Ecto neural progenitor cell (in vitro differentiated cells): ENCODE results near the gene MARK1.
"Not testable (repeated sequence)": the region's sequence is repeated elsewhere in the genome, so short reads cannot be mapped to it uniquely, and the experiment has no call there.

ENCODE experiments used
- DNase-seq: peaks from one replicate; pipeline ENCODE4 v3.0.0-alpha.2; 2018; ENCODE audit warnings: low spot score

Gene MARK1

GRCh38 chr1:220628431-220628830, 100.5 kb downstream of the MARK1 start:
- no peak for DNase-seq

GRCh38 chr1:220631238-220631815, 103.4 kb downstream of the MARK1 start:
- no peak for DNase-seq

- DNase-seq, result no peak
Observed at GRCh38 chr1:220637759-220638158, 109.8 kb downstream of the MARK1 start.

- DNase-seq, result no peak
Observed at GRCh38 chr1:220642285-220642684, 114.3 kb downstream of the MARK1 start.

GRCh38 chr1:220652995-220653394, 125.1 kb downstream of the MARK1 start:
- no peak for DNase-seq

- no peak for DNase-seq
Observed at GRCh38 chr1:220655509-220655908, 127.6 kb downstream of the MARK1 start.

GRCh38 chr1:220655961-220656740, 128.2 kb downstream of the MARK1 start:
- DNase-seq, result no peak

GRCh38 chr1:220666349-220666748, 138.4 kb downstream of the MARK1 start:
- DNase-seq, result no peak

GRCh38 chr1:220669005-220669404, 141.1 kb downstream of the MARK1 start:
- DNase-seq, result no peak

GRCh38 chr1:220670365-220670764, 142.4 kb downstream of the MARK1 start:
- no peak for DNase-seq

GRCh38 chr1:220673921-220674320, 146.0 kb downstream of the MARK1 start:
- DNase-seq, result no peak

GRCh38 chr1:220677251-220677650, 149.3 kb downstream of the MARK1 start:
- no peak for DNase-seq

GRCh38 chr1:220680085-220680687, 152.2 kb downstream of the MARK1 start:
- no peak for DNase-seq

- no peak for DNase-seq
Observed at GRCh38 chr1:220681220-220681880, 153.4 kb downstream of the MARK1 start.

- DNase-seq, result no peak
Observed at GRCh38 chr1:220682901-220683576, 155.1 kb downstream of the MARK1 start.

GRCh38 chr1:220683716-220684115, 155.8 kb downstream of the MARK1 start:
- DNase-seq, result not testable (repeated sequence)

- no peak for DNase-seq
Observed at GRCh38 chr1:220684890-220685289, 157.0 kb downstream of the MARK1 start.

- DNase-seq, result no peak
Observed at GRCh38 chr1:220685879-220686278, 157.9 kb downstream of the MARK1 start.

- DNase-seq, result no peak
Observed at GRCh38 chr1:220687809-220688208, 159.9 kb downstream of the MARK1 start.

- no peak for DNase-seq
Observed at GRCh38 chr1:220689666-220690065, 161.7 kb downstream of the MARK1 start.

GRCh38 chr1:220690140-220691052, 162.5 kb downstream of the MARK1 start, which contains the start of gene C1orf115:
Gene C1orf115, plus strand, starts transcription at chr1:220690363. Its CDS starts 40 bp downstream, at chr1:220690403.
- peak; percentile 91 for DNase-seq
